Osteocyte (in vitro differentiated cells): ENCODE results near the gene PTPRN2. TPM values are rescaled to one million over a fixed set of nuclear protein-coding genes. Genes with fewer than 3 reads are reported as not detected.

Experiments
- DNase-seq: peaks from one replicate; pipeline ENCODE4 v3.0.0; 2021; ENCODE audit warnings: mixed read lengths; ENCODE audit not compliant: unreplicated experiment; ENCODE audit errors: extremely low spot score
- H3K27ac Mint-ChIP-seq: one replicate; pipeline ENCODE4 v1.8.0; 2021; ENCODE audit warnings: mild to moderate bottlenecking, mixed read lengths; ENCODE audit not compliant: unreplicated experiment
- H3K27me3 Mint-ChIP-seq: one replicate; pipeline ENCODE4 v1.8.0; 2021; ENCODE audit warnings: mixed read lengths; ENCODE audit not compliant: unreplicated experiment
- H3K36me3 Mint-ChIP-seq: one replicate; pipeline ENCODE4 v1.8.0; 2021; ENCODE audit warnings: mixed read lengths; ENCODE audit not compliant: unreplicated experiment
- H3K4me1 Mint-ChIP-seq: one replicate; pipeline ENCODE4 v1.8.0; 2021; ENCODE audit warnings: mixed read lengths; ENCODE audit not compliant: unreplicated experiment
- H3K4me3 Mint-ChIP-seq: one replicate; pipeline ENCODE4 v1.8.0; 2021; ENCODE audit warnings: mild to moderate bottlenecking, moderate library complexity, mixed read lengths; ENCODE audit not compliant: unreplicated experiment
- H3K9me3 Mint-ChIP-seq: one replicate; pipeline ENCODE4 v1.8.0; 2021; ENCODE audit warnings: mixed read lengths; ENCODE audit not compliant: unreplicated experiment
- CTCF ChIP-seq: fragments of 200-600 bp; sonication (generic); IDR thresholded peaks from 2 replicates; pipeline ENCODE4 v1.5.0; 2021; ENCODE audit warnings: antibody characterized with exemption, mild to moderate bottlenecking, moderate library complexity
- total RNA-seq: library from RNA; stranded (reverse); gene quantifications from 2 replicates; pipeline ENCODE4 v1.2.1, GENCODE V29; 2021

The PTPRN2 gene
- total RNA-seq, 1 donor from 2014 or later, result 0.59 TPM

GRCh38 chr7:157809154-157809862 lies 778.3 kb downstream of the PTPRN2 start:
- H3K9me3 Mint-ChIP-seq, result peaks cover 3% of the 10 kb centered on the region
- no peak overlapping the region for H3K27ac Mint-ChIP-seq
- no peaks in the 10 kb centered on the region for H3K27me3 Mint-ChIP-seq
- H3K4me3 Mint-ChIP-seq, result no peak overlapping the region
- H3K36me3 Mint-ChIP-seq, result no peaks in the 10 kb centered on the region
- peaks cover 9% of the 10 kb centered on the region for H3K4me1 Mint-ChIP-seq
- no peak for TF ChIP-seq CTCF
- DNase-seq, result no peak

GRCh38 chr7:157808042-157808441 lies 779.6 kb downstream of the PTPRN2 start:
- H3K27me3 Mint-ChIP-seq, result no peaks in the 10 kb centered on the region
- no peak for DNase-seq
- no peak for TF ChIP-seq CTCF
- H3K27ac Mint-ChIP-seq, result no peak overlapping the region
- no peaks in the 10 kb centered on the region for H3K36me3 Mint-ChIP-seq
- no peak overlapping the region for H3K4me3 Mint-ChIP-seq
- H3K9me3 Mint-ChIP-seq, result peaks cover 10% of the 10 kb centered on the region
- H3K4me1 Mint-ChIP-seq, result peaks cover 9% of the 10 kb centered on the region

- Mint-ChIP-seq H3K36me3 (no peaks in the 10 kb centered on the region), H3K27ac (peak overlapping the region; percentile 27), H3K4me3 (no peak overlapping the region), H3K9me3 (peaks cover 10% of the 10 kb centered on the region), H3K27me3 (no peaks in the 10 kb centered on the region), H3K4me1 (peaks cover 9% of the 10 kb centered on the region)
- DNase-seq, result no peak
- no peak for TF ChIP-seq CTCF
Observed at GRCh38 chr7:157807510-157807909, 780.1 kb downstream of the PTPRN2 start.

- TF ChIP-seq CTCF, result no peak
- DNase-seq, result no peak
- Mint-ChIP-seq H3K4me1 (peaks cover 9% of the 10 kb centered on the region), H3K27ac (no peak overlapping the region), H3K4me3 (no peak overlapping the region), H3K27me3 (no peaks in the 10 kb centered on the region), H3K36me3 (no peaks in the 10 kb centered on the region), H3K9me3 (peaks cover 17% of the 10 kb centered on the region)
Observed at GRCh38 chr7:157806711-157807110, 780.9 kb downstream of the PTPRN2 start.

- H3K4me3 Mint-ChIP-seq, result no peak overlapping the region
- H3K27ac Mint-ChIP-seq, result no peak overlapping the region
- peaks cover 17% of the 10 kb centered on the region for H3K9me3 Mint-ChIP-seq
- no peak for TF ChIP-seq CTCF
- no peaks in the 10 kb centered on the region for H3K27me3 Mint-ChIP-seq
- DNase-seq, result no peak
- H3K4me1 Mint-ChIP-seq, result peaks cover 9% of the 10 kb centered on the region
- H3K36me3 Mint-ChIP-seq, result no peaks in the 10 kb centered on the region
Observed at GRCh38 chr7:157805713-157806112, 781.9 kb downstream of the PTPRN2 start.
